Sigmoid colon (tissue), 3 donors: ENCODE data around the gene SP3.

Experiments
- CTCF ChIP-seq, 4 experiments: fragments of 450-650 bp in 3 of 4; fragments of 200-600 bp in 1 of 4; IDR thresholded peaks; one replicate each; pipeline ENCODE4 v1.5.1; 2016 to 2019; ENCODE audit warnings: antibody characterized with exemption in 4 of 4, mild to moderate bottlenecking in 3 of 4, moderate library complexity in 2 of 4
- POLR2A ChIP-seq, 2 donors: fragments of 450-650 bp; IDR thresholded peaks; one replicate each; pipeline ENCODE4 v1.6.1; 2016; ENCODE audit warnings: antibody characterized with exemption in 2 of 2, mild to moderate bottlenecking in 2 of 2, moderate library complexity in 2 of 2

- TF ChIP-seq CTCF (IDR thresholded peaks at IDR 0.05) = no peak
- no peak for TF ChIP-seq POLR2A (IDR thresholded peaks at IDR 0.05)
Measured at GRCh38 chr2:173866874-173867618, 98.1 kb downstream of the SP3 start.
